HG03558 (cell line): ENCODE data around the gene C1S.
"Not testable (repeated sequence)": the region's sequence is repeated elsewhere in the genome, so short reads cannot be mapped to it uniquely, and the experiment has no call there.

Source experiments
- ATAC-seq: cut with Tn5 transposase; IDR thresholded peaks from one replicate; pipeline ENCODE4 v1.9.1; 2021; ENCODE audit warnings: moderate number of reproducible peaks; ENCODE audit not compliant: unreplicated experiment; ENCODE audit errors: extremely low read depth

C1S gene

GRCh38 chr12:7100239-7100638 is 39.7 kb downstream of the C1S start:
- ATAC-seq: no peak

- no peak for ATAC-seq
These were observed 40.7 kb downstream of the C1S start for GRCh38 chr12:7101047-7101693.

- ATAC-seq: no peak
These were observed 41.2 kb downstream of the C1S start for GRCh38 chr12:7101694-7102131.

GRCh38 chr12:7102582-7102981 is 42.1 kb downstream of the C1S start:
- no peak for ATAC-seq

GRCh38 chr12:7103837-7104584 is 43.5 kb downstream of the C1S start:
- no peak for ATAC-seq

GRCh38 chr12:7106082-7106481 is 45.6 kb downstream of the C1S start:
- ATAC-seq: no peak

GRCh38 chr12:7107181-7107580 is 46.7 kb downstream of the C1S start:
- ATAC-seq: not testable (repeated sequence)

GRCh38 chr12:7107636-7108002 is 47.1 kb downstream of the C1S start:
- ATAC-seq: no peak

GRCh38 chr12:7108003-7108795 is 47.7 kb downstream of the C1S start:
- peak; percentile 53 for ATAC-seq

GRCh38 chr12:7108796-7109571 is 48.5 kb downstream of the C1S start, which contains the start of gene C1RL:
Gene C1RL (minus strand): TSS chr12:7109214. CDS start chr12:7109180, 34 bp downstream.
- no peak for ATAC-seq

GRCh38 chr12:7109572-7109920 is 49.0 kb downstream of the C1S start:
- no peak for ATAC-seq

- no peak for ATAC-seq
These were observed 50.1 kb downstream of the C1S start for GRCh38 chr12:7110661-7111060.

GRCh38 chr12:7112041-7112440 is 51.5 kb downstream of the C1S start:
- ATAC-seq: no peak

- ATAC-seq: no peak
These were observed 52.9 kb downstream of the C1S start for GRCh38 chr12:7113389-7113871.

- ATAC-seq: no peak
These were observed 53.5 kb downstream of the C1S start for GRCh38 chr12:7114008-7114407.

- no peak for ATAC-seq
These were observed 54.3 kb downstream of the C1S start for GRCh38 chr12:7114851-7115250.

- ATAC-seq: no peak
These were observed 55.7 kb downstream of the C1S start for GRCh38 chr12:7116196-7116595.

- ATAC-seq: no peak
These were observed 56.4 kb downstream of the C1S start for GRCh38 chr12:7116916-7117315.

- no peak for ATAC-seq
These were observed 57.2 kb downstream of the C1S start for GRCh38 chr12:7117670-7118069.

- no peak for ATAC-seq
These were observed 58.4 kb downstream of the C1S start for GRCh38 chr12:7118881-7119280.
